K562 (cell line): Measurements from ENCODE around the gene SLC35E1. TPM values are rescaled to one million over a fixed set of nuclear protein-coding genes. Genes with fewer than 3 reads are reported as not detected.

ENCODE experiments used
- ARID4B ChIP-seq: sonication (generic); formaldehyde crosslinking; IDR thresholded peaks from 2 replicates; pipeline ENCODE4 v1.8.0; 2022; ENCODE audit warnings: mild to moderate bottlenecking, missing genetic modification reagents
- BRD4 ChIP-seq: fragments of 200-600 bp; sonication (generic); IDR thresholded peaks from 2 replicates; pipeline ENCODE4 v1.6.1; 2017; ENCODE audit warnings: inconsistent platforms
- CREM ChIP-seq: IDR thresholded peaks from 2 replicates; pipeline ENCODE4 v1.6.1; 2014; ENCODE audit warnings: antibody characterized with exemption, low read depth
- ELK3 ChIP-seq: fragments of 450-650 bp; formaldehyde crosslinking; IDR thresholded peaks from 2 replicates; pipeline ENCODE4 v1.4.0; 2020; ENCODE audit warnings: mild to moderate bottlenecking
- ILK ChIP-seq: fragments of 450-650 bp; IDR thresholded peaks from 2 replicates; pipeline ENCODE4 v1.6.1; 2016; ENCODE audit warnings: missing genetic modification characterization, low read depth, mild to moderate bottlenecking, missing compliant biosample characterization, moderate library complexity, borderline replicate concordance
- IRF9 ChIP-seq: fragments of 450-650 bp; IDR thresholded peaks from 2 replicates; pipeline ENCODE4 v1.6.1; 2016; ENCODE audit warnings: missing biosample characterization, missing genetic modification characterization
- JUN ChIP-seq, 2 experiments: sonication (generic) in 1 of 2; formaldehyde crosslinking in 1 of 2; IDR thresholded peaks; 2 replicates each; pipeline versions ENCODE4 v1.6.1 to v1.8.0; 2012 to 2022; ENCODE audit warnings: borderline replicate concordance in 2 of 2, mild to moderate bottlenecking in 2 of 2, improper control_type of control experiment in 1 of 2, low read depth in 1 of 2, low read length in 1 of 2, missing genetic modification reagents in 1 of 2
- NEUROD1 ChIP-seq: fragments of 150-350 bp; IDR thresholded peaks from 2 replicates; pipeline ENCODE4 v1.6.1; 2014; ENCODE audit warnings: borderline replicate concordance, low read length, low read depth; ENCODE audit not compliant: partially characterized antibody
- NR2C1 ChIP-seq, 2 experiments: fragments of 450-650 bp; IDR thresholded peaks; 2 replicates each; pipeline ENCODE4 v1.6.1; 2017; ENCODE audit warnings: mild to moderate bottlenecking in 2 of 2, antibody characterized with exemption in 1 of 2, inconsistent platforms in 1 of 2, missing compliant biosample characterization in 1 of 2, missing genetic modification characterization in 1 of 2
- RBM25 ChIP-seq: fragments of 200-400 bp; formaldehyde crosslinking; IDR thresholded peaks from 2 replicates; pipeline ENCODE4 v1.6.1; 2018; ENCODE audit warnings: low read length, low read depth, moderate library complexity; ENCODE audit not compliant: severe bottlenecking
- TFAM ChIP-seq: fragments of 250-450 bp; sonication (Bioruptor Pico); conservative IDR thresholded peaks from 2 replicates; pipeline ENCODE4 v1.5.0; 2021; ENCODE audit warnings: mild to moderate bottlenecking, moderate library complexity
- ZBTB43 ChIP-seq: sonication (generic); formaldehyde crosslinking; IDR thresholded peaks from 2 replicates; pipeline ENCODE4 v1.8.0; 2023; ENCODE audit warnings: mild to moderate bottlenecking, missing genetic modification reagents
- ZBTB8A ChIP-seq: fragments of 450-650 bp; IDR thresholded peaks from 2 replicates; pipeline ENCODE4 v1.6.1; 2018; ENCODE audit warnings: mild to moderate bottlenecking, moderate library complexity; ENCODE audit not compliant: partially characterized antibody
- ZNF239 ChIP-seq: fragments of 250-450 bp; sonication (Bioruptor Pico); IDR thresholded peaks from 2 replicates; pipeline ENCODE4 v1.4.0; 2020; ENCODE audit warnings: mild to moderate bottlenecking
- ZNF395 ChIP-seq: fragments of 200-800 bp; sonication (Bioruptor generic); IDR thresholded peaks from 2 replicates; pipeline ENCODE4 v1.6.1; 2017; ENCODE audit warnings: missing genetic modification characterization, missing compliant biosample characterization
- ZNF77 ChIP-seq: fragments of 250-450 bp; sonication (Bioruptor Pico); IDR thresholded peaks from 2 replicates; pipeline ENCODE4 v1.5.0; 2020
- polyA plus RNA-seq, 8 experiments: library from polyadenylated mRNA; depleted of rRNA in 4 of 8; stranded (reverse) in 5 of 8; unstranded in 3 of 8; fragments of >200 nt; fragmentation: Nextera tagmentation in 2 of 8; fragmentation: Illumina TruSeq in 1 of 8; extraction: Ambion mirVana in 2 of 8; extraction: Trizol in 1 of 8; gene quantifications; 2 replicates each; pipeline versions ENCODE4 v1.2.1 to v1.2.3, GENCODE V29; 2011 to 2014; ENCODE audit warnings: inconsistent platforms in 1 of 8, missing spikeins in 1 of 8
- total RNA-seq, 7 experiments: library from RNA; depleted of rRNA in 6 of 7; stranded (reverse); fragments of >200 nt in 6 of 7; fragmentation: Illumina TruSeq in 2 of 7; extraction: Trizol in 2 of 7; gene quantifications; 2 replicates each; pipeline versions ENCODE4 v1.2.1 to v1.2.3, GENCODE V29; 2011 to 2021; ENCODE audit warnings: low replicate concordance in 1 of 7

SLC35E1 gene
- total and polyA plus RNA-seq, 9 of the 15 experiments (the other 6 are each of a cell fraction or from before 2014, with no cell fraction given) = 15.0 to 40.1 (median 25.7) TPM

GRCh38 chr19:16572332-16573211, at the start of gene SLC35E1 (continued):
- TF ChIP-seq ZNF395 (no peak; the same call in 1 of the 2 replicates), RBM25 (no peak), ZNF239 (no peak), ILK (tag) (no peak), NEUROD1 (peak; percentile 52), NR2C1 (IDR thresholded peaks at IDR 0.05) (peak; percentile 62; the same call in 1 of the 2 replicates), NR2C1 (tag; IDR thresholded peaks at IDR 0.05) (peak; percentile 84), ARID4B (CRISPR knock-in tag) (peak; percentile 89), CREM (peak; percentile 99), ZBTB43 (CRISPR knock-in tag) (no peak), JUN (IDR thresholded peaks at IDR 0.05; ENCODE audit: borderline replicate concordance, low read depth, low read length) (no peak), JUN (CRISPR knock-in tag; IDR thresholded peaks at IDR 0.05; ENCODE audit: borderline replicate concordance) (no peak), IRF9 (tag) (no peak), ELK3 (CRISPR knock-in tag) (no peak), ZBTB8A (no peak), BRD4 (no peak), TFAM (CRISPR knock-in tag) (no peak), ZNF77 (no peak)
